Vagina (tissue), 2 donors: ENCODE results near the gene RIPOR3.

Experiments
- POLR2A ChIP-seq, 2 donors: fragments of 450-650 bp; IDR thresholded peaks; one replicate each; pipeline ENCODE4 v1.6.1; 2017; ENCODE audit warnings: antibody characterized with exemption in 2 of 2, mild to moderate bottlenecking in 2 of 2, moderate library complexity in 2 of 2
- POLR2AphosphoS5 ChIP-seq, 2 donors: sonication (generic); formaldehyde crosslinking; IDR thresholded peaks; one replicate each; pipeline ENCODE4 v1.9.0; 2017; ENCODE audit warnings: antibody characterized with exemption in 2 of 2, mild to moderate bottlenecking in 2 of 2, low read depth in 1 of 2; ENCODE audit not compliant: insufficient read depth in 1 of 2

- no peak for TF ChIP-seq POLR2A (IDR thresholded peaks at IDR 0.05)
- no peak for TF ChIP-seq POLR2AphosphoS5 (IDR thresholded peaks at IDR 0.05; ENCODE audit: insufficient read depth in 1 of 2, low read depth in 1 of 2)
These were observed 148.0 kb downstream of the RIPOR3 start for GRCh38 chr20:50543326-50543725.
